Body of pancreas (tissue), 4 donors: ENCODE data around the gene HRH1.

Experiments used
- CTCF ChIP-seq, 7 experiments: fragments of 450-650 bp in 4 of 7; fragments of 200-600 bp in 3 of 7; sonication (generic) in 3 of 7; IDR thresholded peaks; one replicate each; pipeline ENCODE4 v1.5.1; 2016 to 2019; ENCODE audit warnings: antibody characterized with exemption in 7 of 7
- POLR2A ChIP-seq, 3 donors: fragments of 450-650 bp; IDR thresholded peaks; one replicate each; pipeline ENCODE4 v1.6.1; 2016; ENCODE audit warnings: antibody characterized with exemption in 3 of 3, mild to moderate bottlenecking in 2 of 3

GRCh38 chr3:11305509-11305908 is 151.2 kb downstream of the HRH1 start:
- no peak for TF ChIP-seq POLR2A (IDR thresholded peaks at IDR 0.05)
- no peak for TF ChIP-seq CTCF (IDR thresholded peaks at IDR 0.05)
